ENCODE results near the gene TGFBRAP1. TPM values are rescaled to one million over a fixed set of nuclear protein-coding genes. Genes with fewer than 3 reads are reported as not detected.
A peak's percentile ranks its signal among the peaks of the same experiment; 100 is the strongest.

Gene TGFBRAP1
- total and polyA plus RNA-seq, 9 of the 15 experiments (the other 6 are each of a cell fraction or from before 2014, with no cell fraction given): 3.7 to 18.0 (median 11.0) TPM

DNA sequence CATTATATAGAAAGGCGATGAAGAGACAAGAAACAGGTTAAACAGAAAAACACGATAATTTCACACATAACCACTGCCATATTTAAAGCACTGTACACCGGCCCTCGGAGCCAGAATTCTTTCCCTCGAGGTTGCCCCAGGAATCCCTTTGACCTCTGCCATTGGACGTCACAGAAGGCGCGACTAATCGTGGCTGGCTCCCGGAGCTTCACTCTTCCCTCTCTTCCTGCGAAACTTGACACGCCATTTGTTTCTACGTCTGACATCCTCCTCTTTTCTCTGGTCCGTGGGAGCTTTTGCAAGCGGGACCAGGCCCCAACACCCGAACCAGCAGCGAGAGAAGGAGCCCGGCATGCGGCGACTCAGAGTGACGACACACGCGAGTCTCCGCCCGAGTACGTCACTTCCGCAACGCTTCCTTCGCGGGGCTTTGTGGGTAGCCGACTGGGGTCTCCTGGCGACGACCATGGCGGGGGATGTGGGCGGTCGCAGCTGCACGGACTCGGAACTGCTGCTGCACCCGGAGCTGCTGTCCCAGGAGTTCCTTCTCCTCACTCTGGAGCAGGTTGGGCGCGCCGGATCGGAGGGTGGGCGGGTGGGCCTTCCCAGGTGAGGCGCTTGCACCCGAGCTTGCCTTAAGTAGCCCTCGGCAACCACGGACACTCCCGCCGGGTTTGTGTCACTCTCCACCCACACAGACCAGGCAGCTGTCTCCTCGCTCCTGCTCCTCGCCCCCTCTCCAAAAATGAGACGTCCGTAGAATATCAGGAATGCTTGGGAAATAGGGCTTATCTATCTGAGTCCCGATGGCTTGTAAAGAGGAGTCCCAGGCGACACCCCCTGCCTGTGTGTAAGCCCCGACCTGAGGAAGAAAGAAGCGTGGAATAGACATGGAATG is 7.8 kb upstream of the TGFBRAP1 start, which contains the start of gene C2orf49 (continued):
- TF ChIP-seq, protein P1, sequence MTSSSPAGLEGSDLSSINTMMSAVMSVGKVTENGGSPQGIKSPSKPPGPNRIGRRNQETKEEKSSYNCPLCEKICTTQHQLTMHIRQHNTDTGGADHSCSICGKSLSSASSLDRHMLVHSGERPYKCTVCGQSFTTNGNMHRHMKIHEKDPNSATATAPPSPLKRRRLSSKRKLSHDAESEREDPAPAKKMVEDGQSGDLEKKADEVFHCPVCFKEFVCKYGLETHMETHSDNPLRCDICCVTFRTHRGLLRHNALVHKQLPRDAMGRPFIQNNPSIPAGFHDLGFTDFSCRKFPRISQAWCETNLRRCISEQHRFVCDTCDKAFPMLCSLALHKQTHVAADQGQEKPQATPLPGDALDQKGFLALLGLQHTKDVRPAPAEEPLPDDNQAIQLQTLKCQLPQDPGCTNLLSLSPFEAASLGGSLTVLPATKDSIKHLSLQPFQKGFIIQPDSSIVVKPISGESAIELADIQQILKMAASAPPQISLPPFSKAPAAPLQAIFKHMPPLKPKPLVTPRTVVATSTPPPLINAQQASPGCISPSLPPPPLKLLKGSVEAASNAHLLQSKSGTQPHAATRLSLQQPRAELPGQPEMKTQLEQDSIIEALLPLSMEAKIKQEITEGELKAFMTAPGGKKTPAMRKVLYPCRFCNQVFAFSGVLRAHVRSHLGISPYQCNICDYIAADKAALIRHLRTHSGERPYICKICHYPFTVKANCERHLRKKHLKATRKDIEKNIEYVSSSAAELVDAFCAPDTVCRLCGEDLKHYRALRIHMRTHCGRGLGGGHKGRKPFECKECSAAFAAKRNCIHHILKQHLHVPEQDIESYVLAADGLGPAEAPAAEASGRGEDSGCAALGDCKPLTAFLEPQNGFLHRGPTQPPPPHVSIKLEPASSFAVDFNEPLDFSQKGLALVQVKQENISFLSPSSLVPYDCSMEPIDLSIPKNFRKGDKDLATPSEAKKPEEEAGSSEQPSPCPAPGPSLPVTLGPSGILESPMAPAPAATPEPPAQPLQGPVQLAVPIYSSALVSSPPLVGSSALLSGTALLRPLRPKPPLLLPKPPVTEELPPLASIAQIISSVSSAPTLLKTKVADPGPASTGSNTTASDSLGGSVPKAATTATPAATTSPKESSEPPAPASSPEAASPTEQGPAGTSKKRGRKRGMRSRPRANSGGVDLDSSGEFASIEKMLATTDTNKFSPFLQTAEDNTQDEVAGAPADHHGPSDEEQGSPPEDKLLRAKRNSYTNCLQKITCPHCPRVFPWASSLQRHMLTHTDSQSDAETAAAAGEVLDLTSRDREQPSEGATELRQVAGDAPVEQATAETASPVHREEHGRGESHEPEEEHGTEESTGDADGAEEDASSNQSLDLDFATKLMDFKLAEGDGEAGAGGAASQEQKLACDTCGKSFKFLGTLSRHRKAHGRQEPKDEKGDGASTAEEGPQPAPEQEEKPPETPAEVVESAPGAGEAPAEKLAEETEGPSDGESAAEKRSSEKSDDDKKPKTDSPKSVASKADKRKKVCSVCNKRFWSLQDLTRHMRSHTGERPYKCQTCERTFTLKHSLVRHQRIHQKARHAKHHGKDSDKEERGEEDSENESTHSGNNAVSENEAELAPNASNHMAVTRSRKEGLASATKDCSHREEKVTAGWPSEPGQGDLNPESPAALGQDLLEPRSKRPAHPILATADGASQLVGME (CRISPR knock-in tag; IDR thresholded peaks at IDR 0.05): no peak; the same call in 1 of the 2 replicates
- TF ChIP-seq NCOA6 (IDR thresholded peaks at IDR 0.05) (no peak), SPI1 (IDR thresholded peaks at IDR 0.05; ENCODE audit: borderline replicate concordance, low read depth, low read length) (0 out of 2 replicates have a peak, but pooled peaks have one; percentile 18), ZNF785 (CRISPR knock-in tag; IDR thresholded peaks at IDR 0.05) (no peak), ZNF316 (IDR thresholded peaks at IDR 0.05) (no peak), CHD1 (IDR thresholded peaks at IDR 0.05; ENCODE audit: low read length) (no peak), GABPB1 (CRISPR knock-in tag; IDR thresholded peaks at IDR 0.05) (peak; percentile 97), SNIP1 (IDR thresholded peaks at IDR 0.05; ENCODE audit: low read depth) (no peak), ZNF143 (CRISPR knock-in tag; IDR thresholded peaks at IDR 0.05) (peak; percentile 78), NFYB (IDR thresholded peaks at IDR 0.05; ENCODE audit: extremely low read depth, insufficient read length) (no peak), TAF1 (IDR thresholded peaks at IDR 0.05; ENCODE audit: control insufficient read depth, extremely low read depth, insufficient read depth, low read length, severe bottlenecking) (peak; percentile 65), DMBX1 (CRISPR knock-in tag; IDR thresholded peaks at IDR 0.05; ENCODE audit: borderline replicate concordance) (peak; percentile 54; the same call in 1 of the 2 replicates), MCM3 (IDR thresholded peaks at IDR 0.05) (no peak)
- TF ChIP-seq, protein P2, sequence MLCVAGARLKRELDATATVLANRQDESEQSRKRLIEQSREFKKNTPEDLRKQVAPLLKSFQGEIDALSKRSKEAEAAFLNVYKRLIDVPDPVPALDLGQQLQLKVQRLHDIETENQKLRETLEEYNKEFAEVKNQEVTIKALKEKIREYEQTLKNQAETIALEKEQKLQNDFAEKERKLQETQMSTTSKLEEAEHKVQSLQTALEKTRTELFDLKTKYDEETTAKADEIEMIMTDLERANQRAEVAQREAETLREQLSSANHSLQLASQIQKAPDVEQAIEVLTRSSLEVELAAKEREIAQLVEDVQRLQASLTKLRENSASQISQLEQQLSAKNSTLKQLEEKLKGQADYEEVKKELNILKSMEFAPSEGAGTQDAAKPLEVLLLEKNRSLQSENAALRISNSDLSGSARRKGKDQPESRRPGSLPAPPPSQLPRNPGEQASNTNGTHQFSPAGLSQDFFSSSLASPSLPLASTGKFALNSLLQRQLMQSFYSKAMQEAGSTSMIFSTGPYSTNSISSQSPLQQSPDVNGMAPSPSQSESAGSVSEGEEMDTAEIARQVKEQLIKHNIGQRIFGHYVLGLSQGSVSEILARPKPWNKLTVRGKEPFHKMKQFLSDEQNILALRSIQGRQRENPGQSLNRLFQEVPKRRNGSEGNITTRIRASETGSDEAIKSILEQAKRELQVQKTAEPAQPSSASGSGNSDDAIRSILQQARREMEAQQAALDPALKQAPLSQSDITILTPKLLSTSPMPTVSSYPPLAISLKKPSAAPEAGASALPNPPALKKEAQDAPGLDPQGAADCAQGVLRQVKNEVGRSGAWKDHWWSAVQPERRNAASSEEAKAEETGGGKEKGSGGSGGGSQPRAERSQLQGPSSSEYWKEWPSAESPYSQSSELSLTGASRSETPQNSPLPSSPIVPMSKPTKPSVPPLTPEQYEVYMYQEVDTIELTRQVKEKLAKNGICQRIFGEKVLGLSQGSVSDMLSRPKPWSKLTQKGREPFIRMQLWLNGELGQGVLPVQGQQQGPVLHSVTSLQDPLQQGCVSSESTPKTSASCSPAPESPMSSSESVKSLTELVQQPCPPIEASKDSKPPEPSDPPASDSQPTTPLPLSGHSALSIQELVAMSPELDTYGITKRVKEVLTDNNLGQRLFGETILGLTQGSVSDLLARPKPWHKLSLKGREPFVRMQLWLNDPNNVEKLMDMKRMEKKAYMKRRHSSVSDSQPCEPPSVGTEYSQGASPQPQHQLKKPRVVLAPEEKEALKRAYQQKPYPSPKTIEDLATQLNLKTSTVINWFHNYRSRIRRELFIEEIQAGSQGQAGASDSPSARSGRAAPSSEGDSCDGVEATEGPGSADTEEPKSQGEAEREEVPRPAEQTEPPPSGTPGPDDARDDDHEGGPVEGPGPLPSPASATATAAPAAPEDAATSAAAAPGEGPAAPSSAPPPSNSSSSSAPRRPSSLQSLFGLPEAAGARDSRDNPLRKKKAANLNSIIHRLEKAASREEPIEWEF (CRISPR knock-in tag; IDR thresholded peaks at IDR 0.05): no peak
- TF ChIP-seq, protein P3, sequence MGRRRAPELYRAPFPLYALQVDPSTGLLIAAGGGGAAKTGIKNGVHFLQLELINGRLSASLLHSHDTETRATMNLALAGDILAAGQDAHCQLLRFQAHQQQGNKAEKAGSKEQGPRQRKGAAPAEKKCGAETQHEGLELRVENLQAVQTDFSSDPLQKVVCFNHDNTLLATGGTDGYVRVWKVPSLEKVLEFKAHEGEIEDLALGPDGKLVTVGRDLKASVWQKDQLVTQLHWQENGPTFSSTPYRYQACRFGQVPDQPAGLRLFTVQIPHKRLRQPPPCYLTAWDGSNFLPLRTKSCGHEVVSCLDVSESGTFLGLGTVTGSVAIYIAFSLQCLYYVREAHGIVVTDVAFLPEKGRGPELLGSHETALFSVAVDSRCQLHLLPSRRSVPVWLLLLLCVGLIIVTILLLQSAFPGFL (CRISPR knock-in tag; IDR thresholded peaks at IDR 0.05): no peak
